Subcutaneous adipose tissue (tissue), 4 donors: ENCODE measurements around the gene NPAT. TPM values are rescaled to one million over a fixed set of nuclear protein-coding genes. Genes with fewer than 3 reads are reported as not detected.

Source experiments
- CTCF ChIP-seq: fragments of 450-650 bp; IDR thresholded peaks from one replicate; pipeline ENCODE4 v1.5.1; 2016; ENCODE audit warnings: low read depth, mild to moderate bottlenecking, control low read depth, antibody characterized with exemption, moderate library complexity
- total RNA-seq, 4 donors: library from RNA; depleted of rRNA; stranded (reverse); fragments of >200 nt; gene quantifications; one replicate each; pipeline ENCODE4 v1.1.0, GENCODE V29; 2016

NPAT gene
- total RNA-seq, 4 donors from 2014 or later = 16.1 to 22.8 (median 20.6) TPM

GRCh38 chr11:108239076-108239475, 16.6 kb upstream of the NPAT start:
- TF ChIP-seq CTCF = no peak

GRCh38 chr11:108237058-108237481, 14.6 kb upstream of the NPAT start:
- TF ChIP-seq CTCF = no peak

GRCh38 chr11:108235633-108236032, 13.2 kb upstream of the NPAT start:
- TF ChIP-seq CTCF = no peak

GRCh38 chr11:108235192-108235591, 12.8 kb upstream of the NPAT start:
- no peak for TF ChIP-seq CTCF

- TF ChIP-seq CTCF = no peak
Measured at GRCh38 chr11:108233277-108233945, 11.0 kb upstream of the NPAT start.

GRCh38 chr11:108228251-108228650, 5.8 kb upstream of the NPAT start:
- TF ChIP-seq CTCF = no peak

GRCh38 chr11:108226036-108226435, 3.6 kb upstream of the NPAT start:
- TF ChIP-seq CTCF = no peak
